Measurements from ENCODE around the gene DDX41. TPM values are rescaled to one million over a fixed set of nuclear protein-coding genes. Genes with fewer than 3 reads are reported as not detected.

DDX41 gene
- total and polyA plus RNA-seq, 2 donors (not counting 3 experiments of a cell fraction or from before 2014, with no cell fraction given) = 103 to 118 TPM

- ChIA-PET CTCF (interaction anchor here (0.6 to 1.2 kb wide), 2 partner anchors 27 to 34 kb away, joined by 3 to 4 read pairs; no protein-coding TSS in a partner anchor), POLR2A (no interaction called here)
- peaks cover 14% of the 10 kb centered on the region for H3K79me2 ChIP-seq (ENCODE audit: control insufficient read depth, insufficient read depth, low read length)
- H3K4me1 ChIP-seq (ENCODE audit: control insufficient read depth, extremely low read depth, insufficient read depth, low read length) = peaks cover 8% of the 10 kb centered on the region
- dilution Hi-C loops (cut with MboI; ENCODE audit: extremely low pct_ligation_motif_present, low sequenced_read_pairs) = no loop called here
- no peaks in the 10 kb centered on the region for H3K9me3 ChIP-seq (replicated peaks; ENCODE audit: control insufficient read depth, insufficient read depth, low read length)
- no peak overlapping the region for H3K9ac ChIP-seq (replicated peaks; ENCODE audit: extremely low read depth, insufficient read depth, low read length)
- no peak for TF ChIP-seq POLR2A (IDR thresholded peaks at IDR 0.05; ENCODE audit: low read depth, low read length)
- TF ChIP-seq MAX (IDR thresholded peaks at IDR 0.05; ENCODE audit: insufficient read depth, insufficient read length) = no peak
- TF ChIP-seq CTCF (IDR thresholded peaks at IDR 0.05; ENCODE audit: extremely low read depth in 1 of 2, insufficient read depth in 1 of 2, low read depth in 1 of 2, low read length in 2 of 2) = no peak
- no peak for TF ChIP-seq EZH2 (IDR thresholded peaks at IDR 0.05; ENCODE audit: borderline replicate concordance, low read depth, low read length, severe bottlenecking)
- TF ChIP-seq JUN (IDR thresholded peaks at IDR 0.05; ENCODE audit: borderline replicate concordance, insufficient read depth, insufficient read length, low read depth) = no peak
- TF ChIP-seq FOS (IDR thresholded peaks at IDR 0.05; ENCODE audit: borderline replicate concordance, insufficient read depth, low read length) = no peak
- no peak for TF ChIP-seq POLR2AphosphoS5 (IDR thresholded peaks at IDR 0.05; ENCODE audit: insufficient read depth, low read depth, low read length)
- TF ChIP-seq MYC (IDR thresholded peaks at IDR 0.05; ENCODE audit: low read depth, low read length) = no peak
- no peak for TF ChIP-seq GATA2 (IDR thresholded peaks at IDR 0.05; ENCODE audit: insufficient read depth, insufficient read length, low read depth, low read length)
- DNase-seq (ENCODE audit: low read depth, low spot score) (no peak), FAIRE-seq (no peak)
- no peak overlapping the region for H3K4me3 ChIP-seq (replicated peaks in 1 of 3; ENCODE audit: insufficient read depth in 1 of 3, low read depth in 1 of 3, low read length in 3 of 3)
- H3K9me1 ChIP-seq (replicated peaks; ENCODE audit: control insufficient read depth, extremely low read depth, insufficient read depth, low read length) = no peaks in the 10 kb centered on the region
- intact Hi-C loops (cut with micrococcal nuclease) = no loop called here
- BruUV-seq (replicated peaks) = no TSS peak
- H3K27me3 ChIP-seq (ENCODE audit: control insufficient read depth in 2 of 2, insufficient read depth in 2 of 2, low read length in 2 of 2) = no peaks in the 10 kb centered on the region
- H3K36me3 ChIP-seq (ENCODE audit: control insufficient read depth in 2 of 2, extremely low read depth in 1 of 2, insufficient read depth in 2 of 2, low read length in 2 of 2) = peaks cover 0 to 37% of the 10 kb centered on the region in 2 experiments
- H3K4me2 ChIP-seq (ENCODE audit: insufficient read depth, low read length) = no peak overlapping the region
- no peak overlapping the region for H2AFZ ChIP-seq (ENCODE audit: low read depth, low read length)
- H4K20me1 ChIP-seq (replicated peaks; ENCODE audit: control insufficient read depth, extremely low read depth, insufficient read depth, low read length) = no peaks in the 10 kb centered on the region
- H3K27ac ChIP-seq (ENCODE audit: insufficient read depth, low read depth, low read length) = no peak overlapping the region
Measured at GRCh38 chr5:177519463-177520235, 2.9 kb upstream of the DDX41 start.

All from endothelial cell of umbilical vein (primary cell).